OCI-LY7 (cell line): ENCODE data around the gene EBP. TPM values are rescaled to one million over a fixed set of nuclear protein-coding genes. Genes with fewer than 3 reads are reported as not detected.

ENCODE experiments used
- BruUV-seq: library from RNA; stranded (reverse); fragments of 400-500 nt; replicated peaks from 2 replicates; lab custom pipeline; 2021; lab: Mats Ljungman, UMichigan
- CTCF ChIA-PET: fragments of 300-600 bp; sonication (Branson Sonifier 250); formaldehyde crosslinking; loops from one replicate; lab custom pipeline; 2022; ENCODE audit warnings: antibody characterized with exemption; ENCODE audit not compliant: unreplicated experiment; lab: Charles Lee
- POLR2A ChIA-PET: fragments of 300-600 bp; sonication (Branson Sonifier 250); formaldehyde crosslinking; loops from one replicate; lab custom pipeline; 2022; ENCODE audit warnings: antibody characterized with exemption; lab: Charles Lee
- DNase-seq: peaks from one replicate; pipeline ENCODE4 v3.0.0-alpha.2; 2015; ENCODE audit warnings: low spot score
- H2AFZ ChIP-seq: fragments of 200-600 bp; sonication (generic), shearing (Covaris generic); 2 replicates; pipeline ENCODE4 v1.6.1; 2014; ENCODE audit warnings: mild to moderate bottlenecking, antibody characterized with exemption, low read length, moderate library complexity
- H3K27ac ChIP-seq: fragments of 200-600 bp; sonication (generic); 2 replicates; pipeline ENCODE4 v1.5.1; 2014; ENCODE audit warnings: mixed run types, low read depth, mild to moderate bottlenecking, moderate library complexity, low read length, inconsistent platforms; ENCODE audit not compliant: poor library complexity, severe bottlenecking
- H3K36me3 ChIP-seq: fragments of 200-600 bp; sonication (generic); 2 replicates; pipeline ENCODE4 v1.6.1; 2014; ENCODE audit warnings: mild to moderate bottlenecking, antibody characterized with exemption, low read length, moderate library complexity, mixed read lengths; ENCODE audit not compliant: insufficient read depth
- H3K4me1 ChIP-seq: fragments of 200-600 bp; sonication (generic); 2 replicates; pipeline ENCODE4 v1.5.1; 2014; ENCODE audit warnings: mild to moderate bottlenecking, low read length; ENCODE audit not compliant: insufficient read depth, poor library complexity, severe bottlenecking
- H3K4me2 ChIP-seq: fragments of 200-600 bp; sonication (generic); 2 replicates; pipeline ENCODE4 v1.6.1; 2014; ENCODE audit warnings: mild to moderate bottlenecking, low read length
- H3K4me3 ChIP-seq: fragments of 200-600 bp; sonication (generic); 2 replicates; pipeline ENCODE4 v1.5.1; 2014; ENCODE audit warnings: mild to moderate bottlenecking, low read depth, low read length; ENCODE audit not compliant: poor library complexity, severe bottlenecking
- H3K79me2 ChIP-seq: fragments of 200-600 bp; sonication (generic); 2 replicates; pipeline ENCODE4 v1.6.1; 2016; ENCODE audit warnings: low read depth, mild to moderate bottlenecking, low read length, moderate library complexity, mixed read lengths; ENCODE audit not compliant: insufficient read depth
- H3K9me2 ChIP-seq: fragments of 200-600 bp; sonication (generic); 2 replicates; pipeline ENCODE4 v1.6.1; 2016; ENCODE audit warnings: mild to moderate bottlenecking, low read length, mixed read lengths; ENCODE audit not compliant: insufficient read depth
- H3K9me3 ChIP-seq: fragments of 200-600 bp; sonication (generic); 2 replicates; pipeline ENCODE4 v1.6.1; 2014; ENCODE audit warnings: mild to moderate bottlenecking, mixed run types, low read length, mixed read lengths
- H4K20me1 ChIP-seq: fragments of 200-600 bp; sonication (generic); 2 replicates; pipeline ENCODE4 v1.6.1; 2014; ENCODE audit warnings: mild to moderate bottlenecking, antibody characterized with exemption, low read length, moderate library complexity, mixed read lengths; ENCODE audit not compliant: insufficient read depth
- CTCF ChIP-seq: fragments of 200-600 bp; sonication (generic); conservative IDR thresholded peaks from 2 replicates; pipeline ENCODE4 v1.5.1; 2014; ENCODE audit warnings: mild to moderate bottlenecking, antibody characterized with exemption, low read length, moderate library complexity, mixed read lengths
- EZH2phosphoT487 ChIP-seq: fragments of 200-600 bp; sonication (generic); IDR thresholded peaks from 2 replicates; pipeline ENCODE4 v1.6.1; 2018; ENCODE audit warnings: low read depth, borderline replicate concordance, mild to moderate bottlenecking, mixed run types, antibody characterized with exemption, low read length, moderate library complexity, mixed read lengths
- intact Hi-C: fragments of 100-400 bp; cut with micrococcal nuclease; formaldehyde crosslinking; loops from one replicate; pipeline ENCODE4 v1.10.0; 2022; ENCODE audit not compliant: unreplicated experiment
- total RNA-seq, 2 experiments: library from RNA; depleted of rRNA in 1 of 2; stranded (reverse); fragments of >200 nt in 1 of 2; shearing (Covaris generic) in 1 of 2; gene quantifications; 2 replicates each; pipeline ENCODE4 v1.2.3, GENCODE V29; 2014 to 2022

The EBP gene
- total RNA-seq, 2 experiments from 2014 or later, result 94.4 to 126 TPM

DNA sequence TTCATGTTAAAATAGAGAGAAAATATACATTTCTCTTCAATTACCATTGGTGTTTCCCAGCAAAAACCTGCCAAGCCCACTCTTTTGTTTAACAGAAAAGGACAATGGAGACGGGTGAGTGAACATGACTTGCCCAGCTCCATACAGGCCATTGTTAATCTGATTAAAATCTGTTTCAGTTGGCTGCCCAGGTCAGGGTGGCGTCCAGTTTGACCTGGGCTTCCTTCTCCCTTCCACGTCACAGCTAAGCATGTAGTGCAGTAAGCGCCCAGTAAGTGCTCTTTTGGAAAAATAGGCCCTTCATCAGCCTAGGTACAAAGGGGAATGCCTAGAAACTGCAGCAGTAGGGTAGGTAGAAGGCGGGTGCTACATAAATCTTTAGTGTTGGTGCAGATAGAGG, 14.4 kb upstream of the EBP start:
- intact Hi-C loops, result no loop called here
- no peaks in the 10 kb centered on the region for H3K36me3 ChIP-seq
- DNase-seq, result no peak
- H3K79me2 ChIP-seq, result no peaks in the 10 kb centered on the region
- H2AFZ ChIP-seq, result no peak overlapping the region
- no peak overlapping the region for H3K4me3 ChIP-seq
- no peak overlapping the region for H3K4me2 ChIP-seq
- no TSS peak for BruUV-seq
- POLR2A ChIA-PET, result no interaction called here
- TF ChIP-seq EZH2phosphoT487 (no peak), CTCF (no peak)
- H3K27ac ChIP-seq, result no peak overlapping the region
- H4K20me1 ChIP-seq, result no peaks in the 10 kb centered on the region
- no peaks in the 10 kb centered on the region for H3K9me2 ChIP-seq
- CTCF ChIA-PET, result no interaction called here
- H3K9me3 ChIP-seq, result no peaks in the 10 kb centered on the region
- peaks cover 9% of the 10 kb centered on the region for H3K4me1 ChIP-seq

DNA sequence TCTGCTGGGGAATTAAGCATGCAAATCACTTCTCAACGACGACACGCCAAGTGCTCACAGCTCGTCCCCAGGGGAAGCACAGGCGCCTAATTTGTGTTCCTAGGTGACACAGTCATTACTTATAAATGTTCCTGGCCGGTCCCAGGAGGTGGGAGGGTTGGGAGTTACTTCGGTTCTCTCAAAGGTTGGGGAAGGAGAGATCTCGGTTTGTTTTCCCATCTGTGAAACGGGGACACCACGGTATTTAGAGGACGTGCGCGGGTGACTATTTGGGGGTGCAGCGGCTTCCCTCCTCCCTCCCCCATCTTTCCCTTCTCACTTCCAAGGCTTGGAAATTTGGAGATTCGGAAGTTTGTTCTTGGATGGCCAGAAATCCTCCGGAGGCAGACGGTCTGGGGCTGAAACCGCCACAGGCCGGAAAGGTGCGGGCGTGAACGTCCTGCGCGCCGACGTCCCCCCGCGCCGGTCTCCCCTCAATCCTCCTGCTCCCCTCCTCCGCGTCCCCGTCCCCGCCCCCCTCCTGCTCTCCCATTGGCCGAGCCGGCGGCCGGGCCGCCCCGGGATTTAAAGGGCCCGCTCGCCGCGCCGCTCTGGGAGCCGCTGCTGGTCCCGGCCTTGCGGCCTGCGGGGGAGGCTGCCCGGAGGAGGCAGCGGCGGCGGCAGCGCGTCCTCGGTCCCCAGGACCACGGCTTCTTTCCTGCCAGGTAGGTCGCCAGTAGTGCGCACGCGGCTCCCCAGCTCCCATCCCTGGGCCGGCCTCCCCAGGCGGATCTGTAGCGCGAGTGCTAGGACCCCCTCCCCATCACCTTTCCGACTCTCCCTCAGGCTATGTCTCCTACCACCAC, 13.0 kb upstream of the EBP start, which contains the start of gene PORCN:
PORCN (plus strand) TSS at position 593 of the 845 bp plus-strand sequence. CDS start 829 bp downstream, outside the sequence.
- H3K27ac ChIP-seq, result peak within 1 kb of the TSS; percentile 53
- DNase-seq, result peak; percentile 81
- no peak for TF ChIP-seq EZH2phosphoT487
- no peak for TF ChIP-seq CTCF
- TSS peak; percentile 89 for BruUV-seq
- peak within 1 kb of the TSS; percentile 68; the same call in 1 of the 2 replicates for H2AFZ ChIP-seq
- H3K79me2 ChIP-seq, result no peaks in the 10 kb centered on the region
- no peaks in the 10 kb centered on the region for H4K20me1 ChIP-seq
- ChIA-PET CTCF (no interaction called here), POLR2A (interaction anchor here (0.5 to 1.1 kb wide), 2 partner anchors 10 to 572 kb away, joined by 3 to 7 read pairs; no protein-coding TSS in a partner anchor)
- no peaks in the 10 kb centered on the region for H3K9me3 ChIP-seq
- H3K9me2 ChIP-seq, result no peaks in the 10 kb centered on the region
- intact Hi-C loops, result no loop called here
- H3K4me3 ChIP-seq, result peak within 1 kb of the TSS; percentile 83
- peaks cover 9% of the 10 kb centered on the region for H3K4me1 ChIP-seq
- peak within 1 kb of the TSS; percentile 79 for H3K4me2 ChIP-seq
- H3K36me3 ChIP-seq, result no peaks in the 10 kb centered on the region

DNA sequence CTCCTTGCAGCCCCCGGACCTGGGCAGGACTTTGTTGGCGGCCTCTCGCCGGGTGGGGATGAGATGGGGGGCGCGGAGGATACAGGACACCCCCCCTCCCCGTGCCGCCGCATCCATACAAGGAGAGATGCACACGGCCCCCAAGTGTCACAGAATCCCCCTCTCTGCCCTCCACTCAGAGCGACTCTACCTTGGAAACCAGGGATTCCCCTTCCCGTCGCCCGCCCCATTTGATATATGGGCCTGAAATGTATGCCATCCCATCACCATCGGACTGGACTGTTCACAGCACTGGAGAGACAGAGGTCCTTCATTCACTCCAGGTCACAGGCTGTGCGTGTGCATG, 12.4 kb upstream of the EBP start:
- intact Hi-C loops, result no loop called here
- POLR2A ChIA-PET, result no interaction called here
- Histone ChIP-seq H2AFZ (peak overlapping the region; percentile 68; the same call in 1 of the 2 replicates), H3K9me2 (no peaks in the 10 kb centered on the region), H3K4me2 (peak overlapping the region; percentile 79), H3K27ac (no peak overlapping the region), H3K4me3 (peak overlapping the region; percentile 83), H3K36me3 (no peaks in the 10 kb centered on the region), H3K79me2 (no peaks in the 10 kb centered on the region), H4K20me1 (no peaks in the 10 kb centered on the region), H3K4me1 (peaks cover 9% of the 10 kb centered on the region), H3K9me3 (no peaks in the 10 kb centered on the region)
- no TSS peak for BruUV-seq
- TF ChIP-seq EZH2phosphoT487 (no peak), CTCF (no peak)
- CTCF ChIA-PET, result no interaction called here
- no peak for DNase-seq
